ENCODE data around the gene PMEPA1.
A peak's percentile ranks its signal among the peaks of the same experiment; 100 is the strongest.
"Not testable (repeated sequence)": the region's sequence is repeated elsewhere in the genome, so short reads cannot be mapped to it uniquely, and the experiment has no call there.

PMEPA1 gene

DNA sequence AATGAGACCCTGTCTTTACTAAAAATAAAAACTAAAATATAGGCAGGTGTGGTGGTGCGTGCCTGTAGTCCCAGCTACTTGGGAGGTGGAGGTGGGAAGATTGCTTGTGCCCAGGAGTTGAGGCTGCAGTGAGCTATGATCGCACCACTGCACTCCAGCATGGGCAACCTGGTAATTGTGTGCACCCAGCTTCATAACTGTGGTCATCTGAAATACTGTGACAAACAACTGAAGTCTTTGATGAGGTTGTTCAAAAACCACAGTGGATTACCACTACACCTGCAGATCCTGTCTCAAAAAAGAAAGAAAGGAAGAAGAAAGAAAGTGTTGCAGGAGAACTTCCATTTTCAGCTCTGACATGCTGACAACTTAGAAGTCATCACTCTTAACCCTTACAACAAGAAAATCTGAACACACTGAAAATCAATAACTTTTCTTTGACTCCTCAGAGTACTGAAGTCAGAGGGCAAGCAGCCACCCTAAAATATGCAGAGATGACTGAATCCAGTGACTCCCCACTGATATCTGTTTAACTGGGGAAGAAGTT is 75.8 kb downstream of the PMEPA1 start:
- DNase-seq (ENCODE audit: extremely low read depth, low read depth), result no peak

DNA sequence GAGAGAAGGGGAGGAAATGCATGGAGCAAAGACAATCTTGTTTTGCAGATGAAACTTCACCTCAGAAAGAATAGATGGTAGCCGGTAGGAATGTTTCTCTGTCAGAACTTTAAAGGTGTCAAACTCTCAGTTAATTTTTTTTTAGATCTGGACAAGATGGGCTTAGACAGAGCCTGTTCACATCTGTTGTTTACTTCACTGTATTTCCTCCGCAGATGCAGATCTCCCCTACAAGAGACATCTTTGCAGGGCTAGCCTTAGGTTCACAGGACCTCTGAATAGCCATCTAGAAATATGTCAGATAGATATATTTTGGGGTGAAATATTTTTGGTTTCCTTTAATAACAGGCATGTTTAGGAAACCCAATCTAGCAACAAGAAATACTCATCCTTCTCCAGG is 77.5 kb downstream of the PMEPA1 start:
- H3K4me3 ChIP-seq (replicated peaks; ENCODE audit: low read depth, low read length), result no peak overlapping the region
- TF ChIP-seq, protein P1, sequence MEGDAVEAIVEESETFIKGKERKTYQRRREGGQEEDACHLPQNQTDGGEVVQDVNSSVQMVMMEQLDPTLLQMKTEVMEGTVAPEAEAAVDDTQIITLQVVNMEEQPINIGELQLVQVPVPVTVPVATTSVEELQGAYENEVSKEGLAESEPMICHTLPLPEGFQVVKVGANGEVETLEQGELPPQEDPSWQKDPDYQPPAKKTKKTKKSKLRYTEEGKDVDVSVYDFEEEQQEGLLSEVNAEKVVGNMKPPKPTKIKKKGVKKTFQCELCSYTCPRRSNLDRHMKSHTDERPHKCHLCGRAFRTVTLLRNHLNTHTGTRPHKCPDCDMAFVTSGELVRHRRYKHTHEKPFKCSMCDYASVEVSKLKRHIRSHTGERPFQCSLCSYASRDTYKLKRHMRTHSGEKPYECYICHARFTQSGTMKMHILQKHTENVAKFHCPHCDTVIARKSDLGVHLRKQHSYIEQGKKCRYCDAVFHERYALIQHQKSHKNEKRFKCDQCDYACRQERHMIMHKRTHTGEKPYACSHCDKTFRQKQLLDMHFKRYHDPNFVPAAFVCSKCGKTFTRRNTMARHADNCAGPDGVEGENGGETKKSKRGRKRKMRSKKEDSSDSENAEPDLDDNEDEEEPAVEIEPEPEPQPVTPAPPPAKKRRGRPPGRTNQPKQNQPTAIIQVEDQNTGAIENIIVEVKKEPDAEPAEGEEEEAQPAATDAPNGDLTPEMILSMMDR (IDR thresholded peaks at IDR 0.05; ENCODE audit: low read depth, low read length, missing control alignments), result no peak

More for the DNA sequence above, 75.8 kb downstream of the PMEPA1 start:
- H3K4me3 ChIP-seq (replicated peaks; ENCODE audit: low read depth, low read length), result no peak overlapping the region
- TF ChIP-seq, protein P1 (IDR thresholded peaks at IDR 0.05; ENCODE audit: low read depth, low read length, missing control alignments), result no peak

DNA sequence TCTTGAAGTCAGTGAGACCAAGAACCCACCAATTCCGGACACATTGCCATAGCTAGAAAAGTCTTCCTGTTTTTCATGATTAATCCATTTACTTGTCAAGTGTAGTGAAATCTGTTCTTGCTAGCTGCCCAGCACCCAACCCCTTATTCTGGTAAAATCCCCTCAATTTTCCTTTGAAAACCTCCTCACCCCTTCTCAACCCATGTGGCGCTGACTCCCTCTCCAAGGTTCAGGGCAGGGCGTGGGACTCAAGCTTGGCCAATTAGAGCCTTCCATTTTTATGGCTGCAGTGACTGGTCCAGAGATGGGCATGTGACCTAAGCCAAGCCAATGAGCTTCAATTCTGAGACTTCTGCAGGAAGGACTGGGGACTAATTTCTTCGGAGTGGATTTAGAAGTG is 79.8 kb downstream of the PMEPA1 start:
- H3K4me3 ChIP-seq (replicated peaks; ENCODE audit: low read depth, low read length), result no peak overlapping the region
- TF ChIP-seq, protein P1 (IDR thresholded peaks at IDR 0.05; ENCODE audit: low read depth, low read length, missing control alignments), result no peak
- DNase-seq (ENCODE audit: extremely low read depth, low read depth), result no peak

More for the DNA sequence above, 77.5 kb downstream of the PMEPA1 start:
- DNase-seq (ENCODE audit: extremely low read depth, low read depth), result no peak

DNA sequence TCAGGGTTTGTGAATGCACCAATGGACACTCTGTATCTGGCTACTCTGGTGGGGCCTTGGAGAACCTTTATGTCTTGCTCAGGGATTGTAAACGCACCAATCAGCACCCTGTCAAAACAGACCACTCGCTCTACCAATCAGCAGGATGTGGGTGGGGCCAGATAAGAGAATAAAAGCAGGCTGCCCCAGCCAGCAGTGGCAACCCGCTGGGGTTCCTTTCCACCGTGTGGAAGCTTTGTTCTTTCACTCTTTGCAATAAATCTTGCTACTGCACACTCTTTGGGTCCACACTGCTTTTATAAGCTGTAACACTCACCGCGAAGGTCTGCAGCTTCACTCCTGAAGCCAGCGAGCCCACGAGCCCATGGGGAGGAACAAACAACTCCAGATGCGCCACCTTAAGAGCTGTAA is 80.3 kb downstream of the PMEPA1 start:
- DNase-seq (ENCODE audit: extremely low read depth, low read depth); H3K4me3 ChIP-seq (replicated peaks; ENCODE audit: low read depth, low read length): not testable (repeated sequence)

DNA sequence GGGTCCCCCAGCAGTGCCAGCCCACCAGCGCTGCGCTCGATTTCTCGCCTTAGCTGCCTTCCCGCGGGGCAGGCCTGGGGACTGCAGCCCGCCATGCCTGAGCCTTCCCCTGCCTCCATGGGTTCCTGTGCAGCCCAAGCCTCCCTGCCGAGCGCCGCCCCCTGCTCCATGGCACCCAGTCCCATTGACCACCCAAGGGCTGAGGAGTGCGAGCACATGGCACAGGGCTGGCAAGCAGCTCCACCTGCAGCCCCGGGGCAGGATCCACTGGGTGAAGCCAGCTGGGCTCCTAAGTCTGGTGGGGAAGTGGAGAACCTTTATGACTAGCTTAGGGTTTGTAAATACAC is 80.9 kb downstream of the PMEPA1 start:
- DNase-seq (ENCODE audit: extremely low read depth, low read depth); H3K4me3 ChIP-seq (replicated peaks; ENCODE audit: low read depth, low read length): not testable (repeated sequence)

DNA sequence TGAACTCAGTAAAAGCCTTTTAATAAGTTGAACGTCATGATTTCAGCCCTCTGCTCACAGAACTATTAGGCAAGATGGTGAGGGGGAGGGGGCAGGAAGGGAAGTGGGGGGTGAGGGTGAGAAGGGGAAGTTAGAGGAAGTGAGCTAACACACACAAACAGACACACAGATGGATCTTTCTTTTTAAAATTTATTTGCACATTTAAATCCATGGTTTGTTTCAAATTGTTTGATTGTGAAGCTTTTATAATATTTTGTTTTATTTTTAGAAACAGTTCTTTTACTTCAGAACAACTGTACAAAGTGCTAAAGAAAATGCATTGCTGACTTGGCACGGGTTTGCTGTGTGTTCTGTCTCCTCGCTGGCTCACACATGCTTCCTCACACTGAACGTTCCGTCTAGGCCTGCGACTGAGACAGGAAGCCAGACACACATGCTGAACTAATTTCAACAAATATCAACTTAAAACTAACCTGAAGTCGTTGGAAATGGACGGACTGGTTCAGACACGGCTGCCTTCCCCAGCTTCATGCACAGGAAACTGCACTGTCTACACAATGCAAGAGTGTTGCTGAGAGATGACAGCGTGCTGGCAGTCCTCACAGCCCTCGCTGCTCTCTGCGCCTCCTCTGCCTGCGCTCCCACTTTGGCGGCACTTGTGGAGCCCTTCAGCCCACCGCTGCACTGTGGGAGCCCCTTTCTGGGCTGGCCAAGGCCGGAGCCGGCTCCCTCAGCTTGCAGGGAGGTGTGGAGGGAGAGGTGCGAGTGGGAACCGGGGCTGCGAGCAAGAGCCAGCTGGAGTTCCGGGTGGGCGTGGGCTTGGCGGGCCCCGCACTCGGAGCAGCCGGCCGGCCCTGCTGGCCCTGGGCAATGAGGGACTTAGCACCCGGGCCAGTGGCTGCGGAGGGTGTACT is 81.5 kb downstream of the PMEPA1 start:
- DNase-seq (ENCODE audit: extremely low read depth, low read depth), result peak; percentile 50
- no peak overlapping the region for H3K4me3 ChIP-seq (replicated peaks; ENCODE audit: low read depth, low read length)
- TF ChIP-seq, protein P1 (IDR thresholded peaks at IDR 0.05; ENCODE audit: low read depth, low read length, missing control alignments), result no peak

DNA sequence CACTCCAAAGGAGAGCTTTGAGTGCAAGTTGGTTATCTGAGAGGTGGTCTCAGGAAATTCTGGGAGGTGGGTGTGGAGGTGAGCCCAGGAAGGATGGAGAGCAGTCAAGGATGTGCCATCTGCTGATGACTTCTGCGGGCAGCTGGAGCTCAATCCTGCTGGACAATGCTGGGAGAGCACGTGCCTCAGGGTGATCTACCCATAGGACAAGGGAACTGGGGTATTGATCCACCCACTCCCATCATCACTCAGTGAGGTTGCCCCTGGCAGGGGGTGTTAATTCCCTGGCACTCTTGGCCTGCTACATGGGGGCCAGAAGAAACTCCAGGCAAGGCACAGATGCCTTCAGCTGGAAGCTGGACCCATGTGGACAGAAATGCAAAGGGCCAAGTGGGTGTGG is 82.5 kb downstream of the PMEPA1 start:
- TF ChIP-seq, protein P1 (IDR thresholded peaks at IDR 0.05; ENCODE audit: low read depth, low read length, missing control alignments), result no peak
- DNase-seq (ENCODE audit: extremely low read depth, low read depth), result no peak
- no peak overlapping the region for H3K4me3 ChIP-seq (replicated peaks; ENCODE audit: low read depth, low read length)
